Measurements from ENCODE around the gene TMEM150C. TPM values are rescaled to one million over a fixed set of nuclear protein-coding genes. Genes with fewer than 3 reads are reported as not detected.

TMEM150C gene
- total RNA-seq, 1 donor from 2014 or later, result 10.5 TPM

DNA sequence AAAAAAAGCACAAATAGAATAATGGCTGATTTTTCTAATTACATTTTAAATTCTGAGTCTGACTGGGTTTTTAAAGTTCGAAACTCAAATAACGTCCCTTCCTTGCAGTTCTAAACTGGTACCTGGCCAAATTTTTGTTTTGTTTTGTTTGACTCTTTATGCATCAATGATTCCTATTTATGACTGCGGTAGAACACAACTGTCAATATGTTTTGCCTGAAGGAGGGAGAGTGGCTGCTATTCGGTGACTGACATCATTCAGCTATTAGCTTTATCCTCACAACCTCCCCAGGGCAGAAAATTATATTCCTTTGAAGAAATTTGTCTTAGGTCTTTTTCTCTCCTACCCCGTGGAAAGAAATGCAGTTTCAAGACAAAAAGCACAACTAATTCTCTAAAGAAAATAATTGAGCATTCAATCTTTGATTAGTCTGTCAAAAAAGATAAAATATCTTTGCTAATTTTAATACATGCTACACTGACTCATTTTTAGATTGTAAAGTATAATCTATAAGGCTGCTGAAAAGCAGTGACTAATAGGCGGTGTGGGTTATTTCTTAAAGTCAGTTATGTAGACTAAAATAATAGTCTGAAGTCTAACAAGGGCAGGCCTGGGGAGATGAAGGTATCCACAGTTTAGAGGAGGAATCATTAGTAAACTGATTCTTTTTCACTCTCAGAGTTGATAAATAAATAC lies 61.9 kb downstream of the TMEM150C start:
- H3K4me3 Mint-ChIP-seq (ENCODE audit: unreplicated experiment), result no peak overlapping the region
- H3K4me1 Mint-ChIP-seq (ENCODE audit: unreplicated experiment), result no peaks in the 10 kb centered on the region
- TF ChIP-seq, protein P1, sequence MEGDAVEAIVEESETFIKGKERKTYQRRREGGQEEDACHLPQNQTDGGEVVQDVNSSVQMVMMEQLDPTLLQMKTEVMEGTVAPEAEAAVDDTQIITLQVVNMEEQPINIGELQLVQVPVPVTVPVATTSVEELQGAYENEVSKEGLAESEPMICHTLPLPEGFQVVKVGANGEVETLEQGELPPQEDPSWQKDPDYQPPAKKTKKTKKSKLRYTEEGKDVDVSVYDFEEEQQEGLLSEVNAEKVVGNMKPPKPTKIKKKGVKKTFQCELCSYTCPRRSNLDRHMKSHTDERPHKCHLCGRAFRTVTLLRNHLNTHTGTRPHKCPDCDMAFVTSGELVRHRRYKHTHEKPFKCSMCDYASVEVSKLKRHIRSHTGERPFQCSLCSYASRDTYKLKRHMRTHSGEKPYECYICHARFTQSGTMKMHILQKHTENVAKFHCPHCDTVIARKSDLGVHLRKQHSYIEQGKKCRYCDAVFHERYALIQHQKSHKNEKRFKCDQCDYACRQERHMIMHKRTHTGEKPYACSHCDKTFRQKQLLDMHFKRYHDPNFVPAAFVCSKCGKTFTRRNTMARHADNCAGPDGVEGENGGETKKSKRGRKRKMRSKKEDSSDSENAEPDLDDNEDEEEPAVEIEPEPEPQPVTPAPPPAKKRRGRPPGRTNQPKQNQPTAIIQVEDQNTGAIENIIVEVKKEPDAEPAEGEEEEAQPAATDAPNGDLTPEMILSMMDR (IDR thresholded peaks at IDR 0.05; ENCODE audit: unreplicated experiment), result no peak
- DNase-seq (ENCODE audit: low spot score), result no peak
- no peaks in the 10 kb centered on the region for H3K9me3 Mint-ChIP-seq (ENCODE audit: unreplicated experiment)
- no peaks in the 10 kb centered on the region for H3K36me3 Mint-ChIP-seq (ENCODE audit: low read depth, unreplicated experiment)
- H3K27ac Mint-ChIP-seq (ENCODE audit: unreplicated experiment), result no peak overlapping the region
- H3K27me3 Mint-ChIP-seq (ENCODE audit: unreplicated experiment), result no peaks in the 10 kb centered on the region

DNA sequence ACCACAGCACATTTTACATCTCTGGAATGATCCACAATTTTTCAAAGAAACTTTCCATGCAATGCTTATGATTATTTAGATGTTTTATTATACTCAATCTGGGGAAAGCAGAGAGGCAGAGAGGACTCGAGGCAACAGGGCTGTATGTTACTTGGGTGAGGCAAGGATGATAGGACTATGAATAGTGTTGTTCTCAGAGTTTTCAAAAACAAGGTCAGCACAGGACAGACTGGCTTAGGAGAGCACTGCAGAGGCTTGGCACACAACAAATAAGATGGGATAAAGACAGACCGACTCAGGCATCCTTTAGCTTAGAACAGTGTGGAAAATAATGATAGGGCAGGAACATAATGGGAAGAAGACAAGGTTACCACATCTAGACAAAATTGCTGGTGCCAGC lies 65.4 kb downstream of the TMEM150C start:
- no peaks in the 10 kb centered on the region for H3K36me3 Mint-ChIP-seq (ENCODE audit: low read depth, unreplicated experiment)
- no peaks in the 10 kb centered on the region for H3K4me1 Mint-ChIP-seq (ENCODE audit: unreplicated experiment)
- no peak for DNase-seq (ENCODE audit: low spot score)
- no peaks in the 10 kb centered on the region for H3K27me3 Mint-ChIP-seq (ENCODE audit: unreplicated experiment)
- H3K27ac Mint-ChIP-seq (ENCODE audit: unreplicated experiment), result no peak overlapping the region
- no peak overlapping the region for H3K4me3 Mint-ChIP-seq (ENCODE audit: unreplicated experiment)
- TF ChIP-seq, protein P1 (IDR thresholded peaks at IDR 0.05; ENCODE audit: unreplicated experiment), result no peak
- no peaks in the 10 kb centered on the region for H3K9me3 Mint-ChIP-seq (ENCODE audit: unreplicated experiment)

DNA sequence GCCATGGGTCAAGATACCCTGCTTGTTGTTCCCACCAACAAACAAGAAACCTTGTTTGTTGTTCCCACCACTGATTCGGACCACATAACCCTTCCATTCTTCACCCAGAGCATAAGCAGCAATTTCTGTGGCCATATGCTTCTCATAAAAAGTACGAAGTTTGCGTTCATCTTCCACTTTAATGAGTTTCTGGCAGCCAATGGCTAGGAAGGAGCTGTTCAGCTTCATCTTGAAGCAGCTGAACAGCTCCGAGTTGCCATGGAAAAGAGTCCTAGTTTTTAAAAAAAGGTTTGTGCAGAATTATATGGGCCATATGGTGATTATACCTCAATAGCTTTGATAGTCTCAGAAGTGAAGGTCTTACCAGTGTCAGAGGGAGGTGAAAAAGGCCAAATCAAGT lies 66.1 kb downstream of the TMEM150C start:
- no peaks in the 10 kb centered on the region for H3K27me3 Mint-ChIP-seq (ENCODE audit: unreplicated experiment)
- no peaks in the 10 kb centered on the region for H3K9me3 Mint-ChIP-seq (ENCODE audit: unreplicated experiment)
- TF ChIP-seq, protein P1 (IDR thresholded peaks at IDR 0.05; ENCODE audit: unreplicated experiment), result no peak
- DNase-seq (ENCODE audit: low spot score), result no peak
- H3K4me3 Mint-ChIP-seq (ENCODE audit: unreplicated experiment), result no peak overlapping the region
- H3K36me3 Mint-ChIP-seq (ENCODE audit: low read depth, unreplicated experiment), result no peaks in the 10 kb centered on the region
- H3K27ac Mint-ChIP-seq (ENCODE audit: unreplicated experiment), result no peak overlapping the region
- no peaks in the 10 kb centered on the region for H3K4me1 Mint-ChIP-seq (ENCODE audit: unreplicated experiment)

DNA sequence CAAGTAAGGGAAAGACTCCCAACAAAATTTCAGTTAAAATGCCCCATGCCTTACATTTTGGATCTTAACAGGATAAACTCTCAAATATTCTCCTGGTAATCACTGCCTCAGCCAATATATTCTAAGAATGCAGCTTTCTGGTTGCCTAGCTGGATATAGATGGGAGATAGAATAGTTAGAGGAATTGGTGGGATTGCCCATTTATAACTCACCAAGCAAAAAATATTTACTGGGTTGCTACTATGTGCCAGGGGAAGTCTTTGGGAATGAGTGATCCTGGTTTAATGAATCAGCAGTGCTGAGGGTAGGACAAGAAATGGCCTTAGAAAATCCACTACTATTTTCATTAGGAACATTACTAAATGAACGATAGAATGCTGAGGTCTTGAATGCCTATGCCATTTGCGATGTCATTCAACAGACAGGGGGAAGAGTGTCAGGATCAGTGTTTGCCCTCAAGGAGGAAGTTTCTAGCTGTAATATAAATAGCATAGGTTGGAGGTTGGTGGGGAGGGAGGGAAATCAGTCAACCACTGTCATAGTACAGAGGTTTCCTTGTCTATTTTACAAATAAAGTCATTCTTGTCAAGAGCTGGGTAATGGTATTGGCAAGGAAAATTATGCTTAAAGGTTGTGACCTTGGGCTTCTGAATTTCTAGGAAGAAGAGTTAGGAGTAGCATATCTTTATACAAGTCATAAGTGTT lies 67.9 kb downstream of the TMEM150C start:
- no peaks in the 10 kb centered on the region for H3K4me1 Mint-ChIP-seq (ENCODE audit: unreplicated experiment)
- TF ChIP-seq, protein P1 (IDR thresholded peaks at IDR 0.05; ENCODE audit: unreplicated experiment), result no peak
- H3K27ac Mint-ChIP-seq (ENCODE audit: unreplicated experiment), result no peak overlapping the region
- no peak for DNase-seq (ENCODE audit: low spot score)
- H3K27me3 Mint-ChIP-seq (ENCODE audit: unreplicated experiment), result no peaks in the 10 kb centered on the region
- H3K4me3 Mint-ChIP-seq (ENCODE audit: unreplicated experiment), result no peak overlapping the region
- H3K36me3 Mint-ChIP-seq (ENCODE audit: low read depth, unreplicated experiment), result no peaks in the 10 kb centered on the region
- no peaks in the 10 kb centered on the region for H3K9me3 Mint-ChIP-seq (ENCODE audit: unreplicated experiment)

Data from endothelial cell (in vitro differentiated cells).